ENCODE data around the gene ZNF646. TPM values are rescaled to one million over a fixed set of nuclear protein-coding genes. Genes with fewer than 3 reads are reported as not detected.
A peak's percentile ranks its signal among the peaks of the same experiment; 100 is the strongest.

The ZNF646 gene
- total and polyA plus RNA-seq, 2 of the 13 experiments (the other 11 are each of a cell fraction or from before 2014, with no cell fraction given), result 3.4 to 10.9 TPM

DNA sequence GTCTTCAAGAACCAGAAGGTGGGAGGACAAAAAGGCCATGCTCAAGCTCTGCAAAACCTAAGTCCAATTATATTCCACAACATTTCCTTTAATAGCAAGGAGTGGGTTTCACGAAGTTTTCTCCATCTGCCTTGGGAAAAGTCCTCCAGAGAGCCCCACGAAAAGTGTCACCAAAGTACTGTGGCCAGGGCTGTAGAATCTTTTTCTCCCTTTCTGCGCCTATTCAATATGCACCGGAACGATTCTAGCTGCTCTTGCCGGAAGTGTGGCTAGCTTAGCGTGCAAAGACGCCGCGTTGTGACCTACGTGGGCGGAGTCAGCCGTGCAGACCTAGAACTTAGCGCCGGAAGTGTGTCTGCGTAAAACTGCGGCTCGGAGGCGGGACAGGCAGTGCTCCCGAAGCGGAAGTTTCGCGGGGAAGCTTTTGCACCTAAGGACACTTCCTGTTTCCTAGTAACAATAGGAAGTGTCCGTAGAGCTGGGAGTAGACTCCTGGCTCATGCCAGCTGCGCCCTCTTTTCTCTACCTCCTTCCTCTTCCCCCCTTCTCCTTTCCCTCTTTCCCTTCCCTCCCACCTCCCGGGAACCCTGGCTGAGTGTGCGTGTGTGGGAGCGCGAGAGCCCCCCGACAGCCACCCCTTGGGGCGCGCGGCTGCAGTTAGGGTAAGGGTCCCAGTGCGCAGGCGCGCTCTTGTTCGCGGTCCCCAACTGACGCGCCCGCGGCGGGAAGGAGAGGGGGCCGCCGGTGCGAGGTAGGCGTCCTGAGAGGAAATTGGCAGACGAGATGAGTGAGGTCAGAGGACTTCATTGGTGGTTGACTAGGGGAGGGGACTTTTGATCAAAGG, at the start of gene ZNF646, which contains the start of gene ZNF668 (continued):
- TF ChIP-seq, protein P1, sequence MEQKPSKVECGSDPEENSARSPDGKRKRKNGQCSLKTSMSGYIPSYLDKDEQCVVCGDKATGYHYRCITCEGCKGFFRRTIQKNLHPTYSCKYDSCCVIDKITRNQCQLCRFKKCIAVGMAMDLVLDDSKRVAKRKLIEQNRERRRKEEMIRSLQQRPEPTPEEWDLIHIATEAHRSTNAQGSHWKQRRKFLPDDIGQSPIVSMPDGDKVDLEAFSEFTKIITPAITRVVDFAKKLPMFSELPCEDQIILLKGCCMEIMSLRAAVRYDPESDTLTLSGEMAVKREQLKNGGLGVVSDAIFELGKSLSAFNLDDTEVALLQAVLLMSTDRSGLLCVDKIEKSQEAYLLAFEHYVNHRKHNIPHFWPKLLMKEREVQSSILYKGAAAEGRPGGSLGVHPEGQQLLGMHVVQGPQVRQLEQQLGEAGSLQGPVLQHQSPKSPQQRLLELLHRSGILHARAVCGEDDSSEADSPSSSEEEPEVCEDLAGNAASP (CRISPR knock-in tag; IDR thresholded peaks at IDR 0.05; ENCODE audit: borderline replicate concordance), result peak; percentile 82; the same call in 1 of the 2 replicates
- peak; percentile 51; the same call in 1 of the 2 replicates for TF ChIP-seq SOX13 (IDR thresholded peaks at IDR 0.05)
- peak; percentile 62 to 74; a peak in 2 of 4 replicates for TF ChIP-seq SOX13 (CRISPR knock-in tag; conservative IDR thresholded peaks at IDR 0.05 in 1 of 2, IDR thresholded peaks at IDR 0.05 in 1 of 2)
- TF ChIP-seq AGO2 (optimal IDR thresholded peaks at IDR 0.05; ENCODE audit: low read depth, low read length), result peak; percentile 97
- TF ChIP-seq, protein P2, sequence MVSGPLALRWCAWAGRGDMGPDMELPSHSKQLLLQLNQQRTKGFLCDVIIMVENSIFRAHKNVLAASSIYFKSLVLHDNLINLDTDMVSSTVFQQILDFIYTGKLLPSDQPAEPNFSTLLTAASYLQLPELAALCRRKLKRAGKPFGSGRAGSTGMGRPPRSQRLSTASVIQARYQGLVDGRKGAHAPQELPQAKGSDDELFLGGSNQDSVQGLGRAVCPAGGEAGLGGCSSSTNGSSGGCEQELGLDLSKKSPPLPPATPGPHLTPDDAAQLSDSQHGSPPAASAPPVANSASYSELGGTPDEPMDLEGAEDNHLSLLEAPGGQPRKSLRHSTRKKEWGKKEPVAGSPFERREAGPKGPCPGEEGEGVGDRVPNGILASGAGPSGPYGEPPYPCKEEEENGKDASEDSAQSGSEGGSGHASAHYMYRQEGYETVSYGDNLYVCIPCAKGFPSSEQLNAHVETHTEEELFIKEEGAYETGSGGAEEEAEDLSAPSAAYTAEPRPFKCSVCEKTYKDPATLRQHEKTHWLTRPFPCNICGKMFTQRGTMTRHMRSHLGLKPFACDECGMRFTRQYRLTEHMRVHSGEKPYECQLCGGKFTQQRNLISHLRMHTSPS (CRISPR knock-in tag; IDR thresholded peaks at IDR 0.05; ENCODE audit: low read depth), result 0 out of 2 replicates have a peak, but pooled peaks have one; percentile 12
- TF ChIP-seq ATF7 (IDR thresholded peaks at IDR 0.05), result no peak
- 0 out of 2 replicates have a peak, but pooled peaks have one; percentile 43 for TF ChIP-seq ATF7 (CRISPR knock-in tag; IDR thresholded peaks at IDR 0.05)
- peak; percentile 59; the same call in 1 of the 2 replicates for TF ChIP-seq NCOR1 (IDR thresholded peaks at IDR 0.05; ENCODE audit: borderline replicate concordance, low read length)
- TF ChIP-seq NKX3-1 (CRISPR knock-in tag; IDR thresholded peaks at IDR 0.05), result peak; percentile 90; the same call in 1 of the 2 replicates
- TF ChIP-seq STAT5B (CRISPR knock-in tag; IDR thresholded peaks at IDR 0.05), result 0 out of 2 replicates have a peak, but pooled peaks have one; percentile 67
- peak; percentile 49; the same call in 1 of the 2 replicates for TF ChIP-seq FOXP1 (IDR thresholded peaks at IDR 0.05)
- no peak for TF ChIP-seq FOXP1 (CRISPR knock-in tag; IDR thresholded peaks at IDR 0.05)
- TF ChIP-seq KDM5A (IDR thresholded peaks at IDR 0.05; ENCODE audit: borderline replicate concordance, low read length), result peak; percentile 97
- TF ChIP-seq, protein P3, sequence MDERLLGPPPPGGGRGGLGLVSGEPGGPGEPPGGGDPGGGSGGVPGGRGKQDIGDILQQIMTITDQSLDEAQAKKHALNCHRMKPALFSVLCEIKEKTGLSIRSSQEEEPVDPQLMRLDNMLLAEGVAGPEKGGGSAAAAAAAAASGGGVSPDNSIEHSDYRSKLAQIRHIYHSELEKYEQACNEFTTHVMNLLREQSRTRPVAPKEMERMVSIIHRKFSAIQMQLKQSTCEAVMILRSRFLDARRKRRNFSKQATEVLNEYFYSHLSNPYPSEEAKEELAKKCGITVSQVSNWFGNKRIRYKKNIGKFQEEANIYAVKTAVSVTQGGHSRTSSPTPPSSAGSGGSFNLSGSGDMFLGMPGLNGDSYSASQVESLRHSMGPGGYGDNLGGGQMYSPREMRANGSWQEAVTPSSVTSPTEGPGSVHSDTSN (CRISPR knock-in tag; IDR thresholded peaks at IDR 0.05), result peak; percentile 49; the same call in 1 of the 2 replicates
- TF ChIP-seq, protein P4, sequence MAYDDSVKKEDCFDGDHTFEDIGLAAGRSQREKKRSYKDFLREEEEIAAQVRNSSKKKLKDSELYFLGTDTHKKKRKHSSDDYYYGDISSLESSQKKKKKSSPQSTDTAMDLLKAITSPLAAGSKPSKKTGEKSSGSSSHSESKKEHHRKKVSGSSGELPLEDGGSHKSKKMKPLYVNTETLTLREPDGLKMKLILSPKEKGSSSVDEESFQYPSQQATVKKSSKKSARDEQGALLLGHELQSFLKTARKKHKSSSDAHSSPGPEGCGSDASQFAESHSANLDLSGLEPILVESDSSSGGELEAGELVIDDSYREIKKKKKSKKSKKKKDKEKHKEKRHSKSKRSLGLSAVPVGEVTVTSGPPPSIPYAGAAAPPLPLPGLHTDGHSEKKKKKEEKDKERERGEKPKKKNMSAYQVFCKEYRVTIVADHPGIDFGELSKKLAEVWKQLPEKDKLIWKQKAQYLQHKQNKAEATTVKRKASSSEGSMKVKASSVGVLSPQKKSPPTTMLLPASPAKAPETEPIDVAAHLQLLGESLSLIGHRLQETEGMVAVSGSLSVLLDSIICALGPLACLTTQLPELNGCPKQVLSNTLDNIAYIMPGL (CRISPR knock-in tag; IDR thresholded peaks at IDR 0.05; ENCODE audit: borderline replicate concordance in 1 of 2, low read depth in 1 of 2), result peak; percentile 63 to 67; a peak in 2 of 4 replicates
- TF ChIP-seq, protein P5, sequence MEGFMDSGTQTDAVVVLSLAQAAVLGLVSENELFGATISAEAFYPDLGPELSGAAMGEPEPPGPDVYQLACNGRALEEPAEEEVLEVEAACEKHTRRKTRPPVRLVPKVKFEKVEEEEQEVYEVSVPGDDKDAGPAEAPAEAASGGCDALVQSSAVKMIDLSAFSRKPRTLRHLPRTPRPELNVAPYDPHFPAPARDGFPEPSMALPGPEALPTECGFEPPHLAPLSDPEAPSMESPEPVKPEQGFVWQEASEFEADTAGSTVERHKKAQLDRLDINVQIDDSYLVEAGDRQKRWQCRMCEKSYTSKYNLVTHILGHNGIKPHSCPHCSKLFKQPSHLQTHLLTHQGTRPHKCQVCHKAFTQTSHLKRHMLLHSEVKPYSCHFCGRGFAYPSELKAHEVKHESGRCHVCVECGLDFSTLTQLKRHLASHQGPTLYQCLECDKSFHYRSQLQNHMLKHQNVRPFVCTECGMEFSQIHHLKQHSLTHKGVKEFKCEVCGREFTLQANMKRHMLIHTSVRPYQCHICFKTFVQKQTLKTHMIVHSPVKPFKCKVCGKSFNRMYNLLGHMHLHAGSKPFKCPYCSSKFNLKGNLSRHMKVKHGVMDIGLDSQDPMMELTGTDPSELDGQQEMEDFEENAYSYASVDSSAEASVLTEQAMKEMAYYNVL (CRISPR knock-in tag; IDR thresholded peaks at IDR 0.05; ENCODE audit: borderline replicate concordance), result 0 out of 2 replicates have a peak, but pooled peaks have one; percentile 16
- TF ChIP-seq GATAD2A (CRISPR knock-in tag; IDR thresholded peaks at IDR 0.05), result peak; percentile 71; the same call in 1 of the 2 replicates
- TF ChIP-seq MAFG (CRISPR knock-in tag; IDR thresholded peaks at IDR 0.05), result no peak
